HepG2 (cell line): ENCODE data around the gene SOCS1. TPM values are rescaled to one million over a fixed set of nuclear protein-coding genes. Genes with fewer than 3 reads are reported as not detected.
A peak's percentile ranks its signal among the peaks of the same experiment; 100 is the strongest.

Experiments used
- AGO2 ChIP-seq: fragments of 200-400 bp; formaldehyde crosslinking; optimal IDR thresholded peaks from 2 replicates; pipeline ENCODE3; 2017; ENCODE audit warnings: mild to moderate bottlenecking, low read depth, low read length, moderate library complexity
- ARNT2 ChIP-seq: sonication (generic); formaldehyde crosslinking; IDR thresholded peaks from 2 replicates; pipeline ENCODE4 v1.8.0; 2022; ENCODE audit warnings: mild to moderate bottlenecking, low read depth, missing genetic modification reagents, moderate library complexity
- CC2D1A ChIP-seq: sonication (generic); formaldehyde crosslinking; IDR thresholded peaks from 2 replicates; pipeline ENCODE4 v1.8.1; 2023; ENCODE audit warnings: mild to moderate bottlenecking, missing genetic modification reagents
- DNMT1 ChIP-seq: sonication (generic); formaldehyde crosslinking; IDR thresholded peaks from 2 replicates; pipeline ENCODE4 v1.5.1; 2020; ENCODE audit warnings: mild to moderate bottlenecking, missing genetic modification reagents
- ETV6 ChIP-seq: sonication (generic); formaldehyde crosslinking; conservative IDR thresholded peaks from 2 replicates; pipeline ENCODE4 v1.4.0; 2020; ENCODE audit warnings: missing genetic modification reagents
- FOSL1 ChIP-seq: sonication (generic); formaldehyde crosslinking; IDR thresholded peaks from 2 replicates; pipeline ENCODE4 v1.9.0; 2021; ENCODE audit warnings: missing genetic modification reagents, borderline replicate concordance
- HCFC1 ChIP-seq: fragments of 150-350 bp; IDR thresholded peaks from 2 replicates; pipeline ENCODE4 v1.6.1; 2014; ENCODE audit warnings: low read depth, low read length
- HNRNPL ChIP-seq: fragments of 200-400 bp; formaldehyde crosslinking; IDR thresholded peaks from 2 replicates; pipeline ENCODE4 v1.6.1; 2017; ENCODE audit warnings: mild to moderate bottlenecking, low read depth, low read length
- KLF15 ChIP-seq: sonication (generic); formaldehyde crosslinking; IDR thresholded peaks from 2 replicates; pipeline ENCODE4 v1.8.1; 2023; ENCODE audit warnings: borderline replicate concordance, mild to moderate bottlenecking, inconsistent platforms, missing genetic modification reagents, mixed read lengths
- LRRFIP1 ChIP-seq: sonication (generic); formaldehyde crosslinking; conservative IDR thresholded peaks from 2 replicates; pipeline ENCODE4 v1.4.0; 2020; ENCODE audit warnings: missing genetic modification reagents
- MIER3 ChIP-seq: IDR thresholded peaks from 2 replicates; pipeline ENCODE4 v1.6.1; 2016; ENCODE audit warnings: missing compliant biosample characterization, borderline replicate concordance
- MTA3 ChIP-seq: sonication (generic); formaldehyde crosslinking; IDR thresholded peaks from 2 replicates; pipeline ENCODE4 v1.4.0; 2020; ENCODE audit warnings: missing genetic modification reagents
- MYC ChIP-seq: sonication (generic); formaldehyde crosslinking; IDR thresholded peaks from 2 replicates; pipeline ENCODE4 v1.9.0; 2021; ENCODE audit warnings: missing genetic modification reagents, borderline replicate concordance
- RFXANK ChIP-seq: IDR thresholded peaks from 2 replicates; pipeline ENCODE4 v1.6.1; 2016
- RXRA ChIP-seq: sonication (generic); formaldehyde crosslinking; IDR thresholded peaks from 2 replicates; pipeline ENCODE4 v1.5.1; 2020; ENCODE audit warnings: missing genetic modification reagents
- SOX6 ChIP-seq, 2 experiments: fragments of 450-650 bp in 1 of 2; sonication (generic) in 1 of 2; formaldehyde crosslinking in 1 of 2; IDR thresholded peaks; 2 replicates each; pipeline versions ENCODE4 v1.4.0 to v1.6.1; 2017 to 2020; ENCODE audit warnings: antibody characterized with exemption in 1 of 2, mild to moderate bottlenecking in 1 of 2, missing genetic modification reagents in 1 of 2
- SP2 ChIP-seq: sonication (generic); formaldehyde crosslinking; IDR thresholded peaks from 2 replicates; pipeline ENCODE4 v1.5.1; 2020; ENCODE audit warnings: mild to moderate bottlenecking, missing genetic modification reagents
- SRY ChIP-seq: sonication (generic); formaldehyde crosslinking; IDR thresholded peaks from 2 replicates; pipeline ENCODE4 v1.8.0; 2022; ENCODE audit warnings: mild to moderate bottlenecking, missing genetic modification reagents
- ZBTB44 ChIP-seq: sonication (generic); formaldehyde crosslinking; IDR thresholded peaks from 2 replicates; pipeline ENCODE4 v1.4.0; 2020; ENCODE audit warnings: missing genetic modification reagents
- ZMYM2 ChIP-seq: sonication (generic); formaldehyde crosslinking; IDR thresholded peaks from 2 replicates; pipeline ENCODE4 v1.8.0; 2022; ENCODE audit warnings: mild to moderate bottlenecking, missing genetic modification reagents
- ZMYM3 ChIP-seq: sonication (generic); formaldehyde crosslinking; IDR thresholded peaks from 2 replicates; pipeline ENCODE4 v1.5.1; 2020; ENCODE audit warnings: mild to moderate bottlenecking, missing genetic modification reagents
- ZNF232 ChIP-seq: sonication (generic); formaldehyde crosslinking; IDR thresholded peaks from 2 replicates; pipeline ENCODE4 v1.4.0; 2020; ENCODE audit warnings: missing genetic modification reagents, borderline replicate concordance
- ZNF280B ChIP-seq: sonication (generic); formaldehyde crosslinking; IDR thresholded peaks from 2 replicates; pipeline ENCODE4 v1.5.0; 2020; ENCODE audit warnings: missing genetic modification reagents, mild to moderate bottlenecking, borderline replicate concordance
- ZNF780A ChIP-seq: sonication (generic); formaldehyde crosslinking; IDR thresholded peaks from 2 replicates; pipeline ENCODE4 v1.8.0; 2022; ENCODE audit warnings: mild to moderate bottlenecking, missing genetic modification reagents, moderate library complexity
- ZNF790 ChIP-seq: sonication (generic); formaldehyde crosslinking; IDR thresholded peaks from 2 replicates; pipeline ENCODE4 v1.8.0; 2022; ENCODE audit warnings: missing genetic modification reagents, mild to moderate bottlenecking, borderline replicate concordance
- polyA plus RNA-seq, 8 experiments: library from polyadenylated mRNA; depleted of rRNA in 3 of 8; stranded (reverse) in 7 of 8; unstranded in 1 of 8; fragments of >200 nt; fragmentation: Illumina TruSeq in 4 of 8; extraction: Trizol in 4 of 8; gene quantifications; 2 replicates each; pipeline versions ENCODE4 v1.2.1 to v1.2.3, GENCODE V29; 2011 to 2016; ENCODE audit warnings: low read depth in 4 of 8, missing spikeins in 1 of 8, mixed read lengths in 1 of 8; ENCODE audit not compliant: insufficient read depth in 1 of 8
- total RNA-seq, 5 experiments: library from RNA; depleted of rRNA; stranded (reverse); fragments of >200 nt; fragmentation: Illumina TruSeq; extraction: Trizol; gene quantifications; 2 replicates each; pipeline ENCODE4 v1.2.3, GENCODE V29; 2016; ENCODE audit warnings: low read depth in 1 of 5

The SOCS1 gene
- total and polyA plus RNA-seq, 2 of the 13 experiments (the other 11 are each of a cell fraction or from before 2014, with no cell fraction given) = 5.3 to 6.3 TPM

GRCh38 chr16:11254913-11255736, 879 bp downstream of the SOCS1 start (continued):
- TF ChIP-seq LRRFIP1 (CRISPR knock-in tag) = no peak
- TF ChIP-seq ZNF780A (CRISPR knock-in tag) = no peak
- TF ChIP-seq ZNF280B (CRISPR knock-in tag) = peak; percentile 55; the same call in 1 of the 2 replicates
- TF ChIP-seq RFXANK = 0 out of 2 replicates have a peak, but pooled peaks have one; percentile 50
- TF ChIP-seq SOX6 (IDR thresholded peaks at IDR 0.05) = no peak
- TF ChIP-seq SOX6 (CRISPR knock-in tag; IDR thresholded peaks at IDR 0.05) = no peak
- 0 out of 2 replicates have a peak, but pooled peaks have one; percentile 23 for TF ChIP-seq CC2D1A (CRISPR knock-in tag)
- TF ChIP-seq MTA3 (CRISPR knock-in tag) = no peak
- peak; percentile 95 for TF ChIP-seq DNMT1 (CRISPR knock-in tag)
- TF ChIP-seq ZNF232 (CRISPR knock-in tag) = 0 out of 2 replicates have a peak, but pooled peaks have one; percentile 16
- no peak for TF ChIP-seq HNRNPL
- no peak for TF ChIP-seq SRY (CRISPR knock-in tag)
- TF ChIP-seq ZMYM3 (CRISPR knock-in tag) = 0 out of 2 replicates have a peak, but pooled peaks have one; percentile 58
- TF ChIP-seq ZMYM2 (CRISPR knock-in tag) = peak; percentile 60; the same call in 1 of the 2 replicates
- TF ChIP-seq MYC (CRISPR knock-in tag) = no peak
- peak; percentile 24; the same call in 1 of the 2 replicates for TF ChIP-seq ZNF790 (CRISPR knock-in tag)
- TF ChIP-seq ZBTB44 (CRISPR knock-in tag) = no peak
- TF ChIP-seq FOSL1 (CRISPR knock-in tag) = no peak
- TF ChIP-seq ETV6 (CRISPR knock-in tag) = no peak
- no peak for TF ChIP-seq KLF15 (CRISPR knock-in tag)
- peak; percentile 29; the same call in 1 of the 2 replicates for TF ChIP-seq RXRA (CRISPR knock-in tag)
- 0 out of 2 replicates have a peak, but pooled peaks have one; percentile 7 for TF ChIP-seq HCFC1
- TF ChIP-seq ARNT2 (CRISPR knock-in tag) = no peak
- TF ChIP-seq MIER3 = no peak
- peak; percentile 98 for TF ChIP-seq AGO2
- TF ChIP-seq SP2 (CRISPR knock-in tag) = no peak
